B cell (primary cell): Measurements from ENCODE around the gene CKAP5. TPM values are rescaled to one million over a fixed set of nuclear protein-coding genes. Genes with fewer than 3 reads are reported as not detected.

Experiments
- ATAC-seq: fragments of 200-7000 bp; cut with Tn5 transposase; one replicate; pipeline ENCODE4 v1.10.0; 2021; ENCODE audit warnings: low read depth, mild to moderate bottlenecking, moderate number of reproducible peaks, moderate library complexity
- CTCF ChIA-PET: fragments of 350-600 bp; sonication (Branson Sonifier 250); formaldehyde crosslinking; loops from one replicate; lab custom pipeline; 2021; ENCODE audit warnings: antibody characterized with exemption, inconsistent platforms; lab: Charles Lee
- POLR2A ChIA-PET: fragments of 350-600 bp; sonication (Branson Sonifier 250); formaldehyde crosslinking; loops from one replicate; lab custom pipeline; 2021; ENCODE audit warnings: antibody characterized with exemption; lab: Charles Lee
- DNase-seq: peaks from one replicate; pipeline ENCODE4 v3.0.0; 2013
- H2AFZ ChIP-seq: 2 replicates; pipeline ENCODE4 v1.6.1; 2012; ENCODE audit warnings: mild to moderate bottlenecking, low read depth, low read length; ENCODE audit not compliant: insufficient read depth, poor library complexity, severe bottlenecking
- H3K27ac ChIP-seq, 2 donors: 1 replicate in 1 of 2; 2 replicates in 1 of 2; pipeline ENCODE4 v1.5.1; 2012 to 2013; ENCODE audit warnings: low read length in 2 of 2, mild to moderate bottlenecking in 2 of 2, moderate library complexity in 1 of 2
- H3K27me3 ChIP-seq, 4 experiments: fragments of 200-600 bp in 1 of 4; sonication (generic) in 1 of 4; replicated peaks in 1 of 4; 1 replicate in 2 of 4; 2 replicates in 2 of 4; pipeline versions ENCODE4 v1.6.1 to v1.7.0; 2013 to 2016; ENCODE audit warnings: low read length in 3 of 4, mild to moderate bottlenecking in 2 of 4, mixed read lengths in 1 of 4, moderate library complexity in 1 of 4; ENCODE audit not compliant: insufficient read depth in 4 of 4, control insufficient read depth in 3 of 4; ENCODE audit errors: control extremely low read depth in 1 of 4
- H3K36me3 ChIP-seq, 2 experiments: replicated peaks in 1 of 2; 1 replicate in 1 of 2; 2 replicates in 1 of 2; pipeline versions ENCODE4 v1.6.1 to v1.7.1; 2013; ENCODE audit warnings: low read length in 1 of 2; ENCODE audit not compliant: insufficient read depth in 2 of 2, control insufficient read depth in 1 of 2; ENCODE audit errors: control extremely low read depth in 1 of 2, extremely low read depth in 1 of 2
- H3K4me1 ChIP-seq, 2 donors: fragments of 200-600 bp in 1 of 2; sonication (generic) in 1 of 2; 1 replicate in 1 of 2; 2 replicates in 1 of 2; pipeline versions ENCODE4 v1.5.1 to v1.6.1; 2013 to 2017; ENCODE audit warnings: low read length in 2 of 2; ENCODE audit not compliant: control insufficient read depth in 2 of 2, insufficient read depth in 2 of 2
- H3K4me2 ChIP-seq: replicated peaks from 2 replicates; pipeline ENCODE3; 2012; ENCODE audit warnings: mild to moderate bottlenecking, low read depth, low read length; ENCODE audit not compliant: poor library complexity, severe bottlenecking
- H3K4me3 ChIP-seq, 5 experiments: fragments of 200-600 bp in 1 of 5; sonication (generic) in 1 of 5; 1 replicate in 3 of 5; 2 replicates in 2 of 5; pipeline versions ENCODE4 v1.5.1 to v1.7.0; 2011 to 2016; ENCODE audit warnings: low read length in 4 of 5, mild to moderate bottlenecking in 4 of 5, low read depth in 2 of 5, control low read depth in 1 of 5, moderate library complexity in 1 of 5; ENCODE audit not compliant: insufficient read depth in 1 of 5; ENCODE audit errors: control extremely low read depth in 1 of 5, extremely low read depth in 1 of 5
- H3K79me2 ChIP-seq: fragments of 200-600 bp; sonication (generic); one replicate; pipeline ENCODE4 v1.6.0; 2016; ENCODE audit warnings: low read length; ENCODE audit not compliant: control insufficient read depth, insufficient read depth
- H3K9ac ChIP-seq: fragments of 200-600 bp; sonication (generic); 2 replicates; pipeline ENCODE4 v1.6.1; 2017; ENCODE audit warnings: mild to moderate bottlenecking, low read length, moderate library complexity
- H3K9me3 ChIP-seq, 3 donors: one replicate each; pipeline versions ENCODE4 v1.6.1 to v1.7.1; 2013; ENCODE audit warnings: low read length in 2 of 3; ENCODE audit not compliant: control insufficient read depth in 2 of 3, insufficient read depth in 1 of 3; ENCODE audit errors: control extremely low read depth in 1 of 3
- H4K20me1 ChIP-seq: 2 replicates; pipeline ENCODE4 v1.6.0; 2012; ENCODE audit warnings: mild to moderate bottlenecking, low read length; ENCODE audit not compliant: insufficient read depth, control insufficient read depth, poor library complexity, severe bottlenecking
- H3K27ac Mint-ChIP-seq: one replicate; pipeline ENCODE4 v1.8.0; 2021; ENCODE audit warnings: mixed read lengths
- H3K27me3 Mint-ChIP-seq: one replicate; pipeline ENCODE4 v1.8.0; 2021; ENCODE audit warnings: mixed read lengths
- H3K4me1 Mint-ChIP-seq: one replicate; pipeline ENCODE4 v1.8.0; 2021; ENCODE audit warnings: mixed read lengths
- H3K4me3 Mint-ChIP-seq: one replicate; pipeline ENCODE4 v1.8.0; 2021; ENCODE audit warnings: mixed read lengths
- H3K9me3 Mint-ChIP-seq: one replicate; pipeline ENCODE4 v1.8.0; 2022; ENCODE audit warnings: mixed read lengths; ENCODE audit not compliant: insufficient read depth
- CTCF ChIP-seq: fragments of 200-600 bp; IDR thresholded peaks from one replicate; pipeline ENCODE4 v1.8.0; 2022; ENCODE audit warnings: antibody characterized with exemption, mild to moderate bottlenecking
- EZH2 ChIP-seq: IDR thresholded peaks from 2 replicates; pipeline ENCODE4 v1.6.1; 2012; ENCODE audit warnings: borderline replicate concordance, low read depth, mild to moderate bottlenecking, moderate library complexity, low read length; ENCODE audit not compliant: insufficient read depth, poor library complexity, severe bottlenecking
- WGBS: methylation state at CpG from one replicate; pipeline ENCODE4 v1.1.5; 2013; ENCODE audit warnings: missing lambda C conversion rate; ENCODE audit not compliant: insufficient coverage; 5-methylcytosine and 5-hydroxymethylcytosine counted together
- intact Hi-C: fragments of 100-400 bp; cut with micrococcal nuclease; formaldehyde crosslinking; loops from one replicate; pipeline ENCODE4 v1.10.0; 2022
- polyA plus RNA-seq: library from polyadenylated mRNA; depleted of rRNA; stranded (reverse); fragments of >200 nt; gene quantifications from 2 replicates; pipeline ENCODE4 v1.2.3, GENCODE V29; 2012
- total RNA-seq, 2 donors: library from RNA; stranded (reverse); fragments of 120-200 nt in 1 of 2; gene quantifications; 1 replicate in 1 of 2; 2 replicates in 1 of 2; pipeline versions ENCODE4 v1.2.3 to v1.2.4, GENCODE V29; 2013 to 2022

The CKAP5 gene
- total and polyA plus RNA-seq, 2 donors (not counting 1 experiment from before 2014, with no cell fraction given), result 7.3 to 54.3 TPM

- H3K27ac ChIP-seq, result no peak overlapping the region
- no peaks in the 10 kb centered on the region for H3K9me3 ChIP-seq
- H3K27me3 ChIP-seq, result no peaks in the 10 kb centered on the region
- no peak overlapping the region for H2AFZ ChIP-seq
- peaks cover 28 to 61% of the 10 kb centered on the region in 2 experiments for H3K36me3 ChIP-seq
- CTCF ChIA-PET, result no interaction called here
- H4K20me1 ChIP-seq, result no peaks in the 10 kb centered on the region
- H3K9me3 Mint-ChIP-seq, result no peaks in the 10 kb centered on the region
- no peaks in the 10 kb centered on the region for H3K4me1 Mint-ChIP-seq
- intact Hi-C loops, result no loop called here
- H3K9ac ChIP-seq, result no peak overlapping the region
- no peaks in the 10 kb centered on the region for H3K4me1 ChIP-seq
- no peaks in the 10 kb centered on the region for H3K79me2 ChIP-seq
- no peaks in the 10 kb centered on the region for H3K27me3 Mint-ChIP-seq
- no peak overlapping the region for H3K27ac Mint-ChIP-seq
- H3K4me3 Mint-ChIP-seq, result no peak overlapping the region
- no peak overlapping the region for H3K4me2 ChIP-seq
- no peak for ATAC-seq
- H3K4me3 ChIP-seq, result no peak overlapping the region
- no peak for DNase-seq
- POLR2A ChIA-PET, result no interaction called here
- no peak for TF ChIP-seq EZH2
- no peak for TF ChIP-seq CTCF
Measured at GRCh38 chr11:46762248-46762647, 83.8 kb downstream of the CKAP5 start.

- ATAC-seq, result no peak
- H3K4me2 ChIP-seq, result no peak overlapping the region
- WGBS, result 100% methylated on average over 1 of the region's 4 CpGs
- no peaks in the 10 kb centered on the region for H3K9me3 Mint-ChIP-seq
- H3K27me3 ChIP-seq, result no peaks in the 10 kb centered on the region
- DNase-seq, result no peak
- no peaks in the 10 kb centered on the region for H4K20me1 ChIP-seq
- TF ChIP-seq EZH2 (no peak), CTCF (no peak)
- no peaks in the 10 kb centered on the region for H3K27me3 Mint-ChIP-seq
- H3K4me3 ChIP-seq, result no peak overlapping the region
- H2AFZ ChIP-seq, result no peak overlapping the region
- CTCF ChIA-PET, result no interaction called here
- POLR2A ChIA-PET, result no interaction called here
- H3K9ac ChIP-seq, result no peak overlapping the region
- no peaks in the 10 kb centered on the region for H3K9me3 ChIP-seq
- no peaks in the 10 kb centered on the region for H3K4me1 Mint-ChIP-seq
- H3K27ac ChIP-seq, result no peak overlapping the region
- H3K36me3 ChIP-seq, result peaks cover 28 to 63% of the 10 kb centered on the region in 2 experiments
- intact Hi-C loops, result no loop called here
- H3K79me2 ChIP-seq, result no peaks in the 10 kb centered on the region
- H3K4me1 ChIP-seq, result no peaks in the 10 kb centered on the region
- H3K4me3 Mint-ChIP-seq, result no peak overlapping the region
- no peak overlapping the region for H3K27ac Mint-ChIP-seq
Measured at GRCh38 chr11:46761807-46762206, 84.3 kb downstream of the CKAP5 start.
